Cardiac fibroblast (primary cell): ENCODE data around the gene CNTNAP2.

ENCODE experiments used
- DNase-seq, 2 donors: peaks; one replicate each; pipeline versions ENCODE4 v3.0.0 to v3.0.0-alpha.2; 2010; ENCODE audit warnings: low read depth in 2 of 2
- H3K4me3 ChIP-seq, 2 donors: replicated peaks in 1 of 2; 1 replicate in 1 of 2; 2 replicates in 1 of 2; pipeline ENCODE4 v1.5.1; 2011; ENCODE audit warnings: low read depth in 2 of 2, low read length in 2 of 2, mild to moderate bottlenecking in 2 of 2, moderate library complexity in 1 of 2
- TF ChIP-seq, protein P1 (sequence below): IDR thresholded peaks from one replicate; pipeline ENCODE4 v1.5.1; 2011; ENCODE audit warnings: low read depth, mild to moderate bottlenecking, low read length, inconsistent platforms

CNTNAP2 gene

DNA sequence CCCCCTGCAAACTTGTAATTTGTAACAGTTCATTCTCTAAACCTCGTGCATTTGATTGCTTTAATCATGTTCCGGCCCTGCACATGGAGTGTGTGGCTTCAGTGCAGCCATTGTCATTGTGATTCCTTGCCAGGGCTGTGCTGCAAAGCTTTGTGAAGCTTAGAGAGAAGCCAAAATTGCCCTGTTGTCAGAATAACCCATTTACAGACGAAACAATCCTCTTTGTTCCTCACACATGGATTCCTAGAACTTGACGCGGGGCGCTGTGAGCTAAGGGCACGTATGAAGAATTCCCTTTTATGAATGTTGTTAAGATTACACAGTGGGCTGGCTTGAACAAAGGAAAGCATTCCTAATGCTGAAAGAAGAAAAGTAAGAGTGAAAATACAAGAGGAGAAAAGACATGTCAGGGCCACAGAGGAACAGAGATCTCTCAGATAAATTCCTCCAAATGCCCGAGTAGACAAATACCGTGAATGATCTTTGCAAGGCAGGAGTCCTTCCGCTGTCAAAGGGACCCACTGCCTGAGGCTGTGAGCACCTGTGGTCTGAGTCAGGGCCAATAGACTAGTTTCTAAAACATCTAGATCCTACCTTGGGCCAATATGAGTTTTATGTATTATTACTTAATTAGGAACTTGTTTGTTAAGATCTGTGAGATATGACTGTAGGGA is 2268.5 kb downstream of the CNTNAP2 start:
- TF ChIP-seq, protein P1, sequence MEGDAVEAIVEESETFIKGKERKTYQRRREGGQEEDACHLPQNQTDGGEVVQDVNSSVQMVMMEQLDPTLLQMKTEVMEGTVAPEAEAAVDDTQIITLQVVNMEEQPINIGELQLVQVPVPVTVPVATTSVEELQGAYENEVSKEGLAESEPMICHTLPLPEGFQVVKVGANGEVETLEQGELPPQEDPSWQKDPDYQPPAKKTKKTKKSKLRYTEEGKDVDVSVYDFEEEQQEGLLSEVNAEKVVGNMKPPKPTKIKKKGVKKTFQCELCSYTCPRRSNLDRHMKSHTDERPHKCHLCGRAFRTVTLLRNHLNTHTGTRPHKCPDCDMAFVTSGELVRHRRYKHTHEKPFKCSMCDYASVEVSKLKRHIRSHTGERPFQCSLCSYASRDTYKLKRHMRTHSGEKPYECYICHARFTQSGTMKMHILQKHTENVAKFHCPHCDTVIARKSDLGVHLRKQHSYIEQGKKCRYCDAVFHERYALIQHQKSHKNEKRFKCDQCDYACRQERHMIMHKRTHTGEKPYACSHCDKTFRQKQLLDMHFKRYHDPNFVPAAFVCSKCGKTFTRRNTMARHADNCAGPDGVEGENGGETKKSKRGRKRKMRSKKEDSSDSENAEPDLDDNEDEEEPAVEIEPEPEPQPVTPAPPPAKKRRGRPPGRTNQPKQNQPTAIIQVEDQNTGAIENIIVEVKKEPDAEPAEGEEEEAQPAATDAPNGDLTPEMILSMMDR: no peak
- H3K4me3 ChIP-seq: no peak overlapping the region
- DNase-seq: no peak

DNA sequence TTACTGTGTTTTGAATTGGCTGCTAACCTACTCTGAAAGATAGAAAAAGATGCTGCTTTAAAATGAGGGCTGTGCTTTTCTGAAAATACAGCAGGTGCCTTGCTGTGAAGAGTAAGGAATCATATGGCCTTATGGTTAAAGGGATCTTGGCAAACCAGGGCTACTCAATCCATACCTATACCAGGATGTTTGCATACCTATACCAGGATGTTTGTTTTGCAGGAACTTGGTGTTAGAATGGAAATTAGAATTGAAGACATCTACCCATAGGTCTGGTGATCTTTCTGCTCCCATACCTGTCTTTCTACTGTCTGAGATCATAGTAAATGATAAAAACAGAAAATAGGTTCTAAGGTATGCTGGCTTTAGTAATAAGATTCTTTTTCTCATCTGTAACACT is 2273.8 kb downstream of the CNTNAP2 start:
- TF ChIP-seq, protein P1: no peak
- H3K4me3 ChIP-seq: no peak overlapping the region
- no peak for DNase-seq

DNA sequence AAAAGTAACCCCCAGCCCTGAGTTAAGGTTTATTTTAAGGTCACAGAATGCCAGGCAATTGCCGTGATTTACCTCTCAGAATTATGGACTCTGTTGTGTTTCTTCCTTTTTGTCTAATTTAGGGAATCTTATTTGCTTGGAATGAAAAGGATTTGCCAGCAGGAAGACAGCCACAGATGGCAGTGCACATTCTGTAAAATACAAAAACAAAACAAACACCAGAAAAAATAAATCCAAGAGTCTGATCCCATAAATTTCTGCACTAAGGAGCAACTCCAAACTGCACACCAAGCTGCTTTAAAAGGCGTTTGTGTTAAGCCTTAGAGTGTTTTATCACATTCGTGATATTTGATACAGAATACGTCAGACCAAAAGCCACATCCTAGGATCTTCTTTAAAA is 2275.0 kb downstream of the CNTNAP2 start:
- DNase-seq: no peak
- H3K4me3 ChIP-seq: no peak overlapping the region
- TF ChIP-seq, protein P1: no peak

DNA sequence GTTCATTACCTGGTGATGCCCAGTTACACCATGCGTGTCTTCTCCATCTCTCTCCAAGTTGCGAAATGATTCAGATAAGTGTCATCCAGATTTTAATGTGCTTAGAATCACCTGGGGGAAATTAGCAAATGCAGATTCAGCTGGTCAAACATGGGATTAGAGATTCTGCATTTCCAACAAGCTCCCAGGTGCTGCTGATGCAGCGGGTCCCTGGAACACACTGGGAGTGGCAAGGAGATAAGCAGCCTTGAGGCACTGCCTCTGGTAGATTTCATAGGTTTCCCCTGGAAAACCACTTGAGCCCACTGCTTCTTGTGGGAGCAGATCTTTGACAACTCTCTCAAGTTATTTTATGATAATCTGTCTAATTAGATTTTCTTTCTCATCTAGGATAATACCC is 2278.0 kb downstream of the CNTNAP2 start:
- TF ChIP-seq, protein P1: no peak
- DNase-seq: no peak
- H3K4me3 ChIP-seq: no peak overlapping the region

DNA sequence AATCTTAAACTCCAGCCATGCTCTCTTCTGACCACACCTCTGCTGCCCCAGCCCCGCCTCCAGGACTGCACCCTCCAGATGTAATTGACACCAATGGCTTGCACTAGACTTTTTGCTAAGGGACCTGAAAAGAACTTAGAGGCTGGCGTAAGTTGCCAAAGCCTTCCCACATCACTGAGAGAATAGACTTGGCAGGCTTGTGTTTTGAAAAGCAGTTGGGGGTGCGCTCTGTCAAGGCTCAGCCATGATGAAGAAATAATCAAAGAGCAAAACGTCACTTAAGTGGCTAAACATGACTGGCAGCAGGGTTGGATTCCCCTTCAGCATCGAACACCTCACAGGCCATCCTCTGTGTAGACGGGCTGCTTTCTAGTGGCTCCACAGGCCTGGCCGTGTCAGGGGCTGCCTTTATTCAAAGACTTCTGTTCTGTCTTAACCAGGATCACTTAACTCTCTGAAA is 2278.8 kb downstream of the CNTNAP2 start:
- no peak for DNase-seq
- no peak overlapping the region for H3K4me3 ChIP-seq
- TF ChIP-seq, protein P1: no peak

DNA sequence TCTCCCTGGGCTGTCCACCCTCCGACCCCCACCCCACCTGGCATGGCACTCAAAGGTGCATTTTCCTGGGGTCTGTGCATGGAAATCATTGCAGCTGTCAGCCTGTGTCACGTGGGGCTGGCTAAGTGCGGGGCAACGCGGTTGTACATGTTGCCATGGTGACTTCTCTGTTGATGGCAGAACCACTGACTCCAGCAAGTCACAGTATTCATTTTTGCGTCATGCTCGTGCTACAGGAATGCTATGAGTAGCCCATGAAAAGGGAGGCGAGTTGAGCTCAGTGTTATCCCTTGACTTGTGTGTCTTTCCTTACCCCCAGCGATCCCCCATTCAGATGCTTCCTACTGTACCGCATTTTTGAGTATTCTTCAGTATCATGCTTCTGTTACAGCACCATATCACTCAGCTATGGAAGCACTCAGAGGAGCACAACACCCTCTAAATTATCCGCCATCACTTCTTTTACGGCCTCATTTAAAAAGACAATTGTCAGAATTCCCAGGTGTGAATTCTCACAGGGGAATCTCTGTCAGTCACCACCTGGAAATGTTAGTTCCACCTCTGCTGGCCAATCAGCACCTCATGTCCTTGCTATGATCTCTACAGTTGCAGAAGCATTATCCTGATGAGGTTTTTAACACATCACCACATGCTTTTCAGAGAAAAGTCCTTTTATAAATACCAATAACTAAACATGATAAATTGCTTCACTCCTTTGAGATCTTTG is 2279.6 kb downstream of the CNTNAP2 start:
- DNase-seq: no peak
- no peak overlapping the region for H3K4me3 ChIP-seq
- TF ChIP-seq, protein P1: no peak

DNA sequence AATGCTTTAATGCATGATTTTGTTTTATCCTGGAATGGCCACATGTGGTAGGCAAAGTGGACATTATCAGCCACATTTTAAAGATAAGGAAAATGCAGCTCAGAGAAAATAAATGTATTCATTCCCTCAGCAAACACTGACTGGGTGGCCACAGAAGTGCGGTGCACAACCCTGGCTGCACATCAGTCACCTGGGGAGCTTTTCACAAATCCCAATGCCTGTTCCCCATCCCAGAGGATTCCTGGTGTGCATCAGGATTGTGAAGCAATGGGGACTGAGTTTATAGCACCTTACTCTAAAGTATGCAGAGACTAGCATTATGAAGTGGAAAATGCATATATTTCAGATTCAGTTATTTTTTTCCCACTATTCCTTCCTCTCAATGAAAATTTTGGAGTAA is 2280.5 kb downstream of the CNTNAP2 start:
- no peak overlapping the region for H3K4me3 ChIP-seq
- no peak for DNase-seq
- TF ChIP-seq, protein P1: no peak
